ENCODE data around the gene UQCR11. TPM values are rescaled to one million over a fixed set of nuclear protein-coding genes. Genes with fewer than 3 reads are reported as not detected.
A peak's percentile ranks its signal among the peaks of the same experiment; 100 is the strongest.

The UQCR11 gene
- total RNA-seq, 1 experiment from 2014 or later: 155 TPM

- no peak for DNase-seq (ENCODE audit: low spot score)
These were observed 35.3 kb downstream of the UQCR11 start for GRCh38 chr19:1569997-1570396.

- DNase-seq (ENCODE audit: low spot score): peak; percentile 51
These were observed 36.8 kb downstream of the UQCR11 start, which contains the start of gene MEX3D for GRCh38 chr19:1568320-1569019. Gene MEX3D, minus strand, starts transcription at chr19:1568325. Its CDS starts 267 bp downstream, at chr19:1568058.

DNA sequence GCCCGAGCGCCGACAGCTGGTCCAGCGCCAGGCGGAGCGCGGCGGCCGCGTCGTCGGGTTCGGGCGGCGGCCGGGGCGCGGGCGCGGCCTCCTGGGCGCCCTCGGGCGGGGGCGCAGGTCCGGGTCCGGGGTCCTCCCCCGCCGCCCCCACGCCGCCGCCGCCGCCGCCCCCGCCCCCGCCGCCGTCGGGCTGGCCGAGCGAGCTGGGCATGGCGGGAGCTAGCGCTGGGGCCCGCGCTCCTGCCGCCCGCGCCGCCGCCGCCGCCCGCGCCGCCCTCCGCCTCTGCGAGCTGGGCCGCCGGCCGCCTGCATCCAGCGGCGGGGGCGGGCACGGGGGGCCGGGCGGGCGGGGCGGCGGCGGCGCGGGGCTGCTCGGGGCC lies 37.4 kb downstream of the UQCR11 start:
- no peak for DNase-seq (ENCODE audit: low spot score)

DNA sequence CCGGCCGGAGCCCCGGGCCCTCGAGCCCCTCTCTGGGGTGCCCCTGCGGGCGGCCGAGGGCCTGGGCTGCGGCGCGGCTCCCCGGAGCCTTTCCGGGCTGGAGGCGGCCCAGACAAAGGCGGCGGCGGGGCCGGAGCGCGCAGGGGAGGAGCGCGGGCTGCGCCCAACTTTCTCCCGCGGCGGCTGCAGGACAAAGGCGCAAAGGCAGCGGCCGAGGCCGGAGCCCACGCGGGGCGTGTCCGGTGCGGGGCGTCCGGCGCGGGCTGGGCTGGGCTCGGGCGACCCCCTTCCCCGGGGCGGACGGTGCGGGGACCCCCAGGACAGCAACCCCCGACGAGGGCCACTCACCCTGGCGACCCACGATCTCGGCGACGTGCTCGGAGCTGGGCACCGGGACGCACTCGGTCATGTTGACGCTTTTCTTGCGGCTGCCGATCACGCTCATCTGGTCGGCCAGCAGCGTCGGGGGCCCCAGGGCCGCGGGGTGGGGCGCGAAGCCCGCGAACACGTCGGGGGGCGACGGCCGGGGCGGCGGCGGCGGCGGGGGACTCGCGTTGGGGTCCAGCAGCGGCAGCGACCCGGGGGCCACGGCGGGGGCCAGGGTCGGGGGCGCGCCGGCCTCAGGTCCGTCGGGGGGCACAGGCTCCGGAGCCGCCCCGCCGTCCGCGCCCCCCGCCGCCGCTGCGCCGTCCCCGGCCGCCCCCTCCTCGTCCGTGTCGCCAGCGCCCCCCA lies 38.0 kb downstream of the UQCR11 start:
- peak; percentile 15 for DNase-seq (ENCODE audit: low spot score)

DNA sequence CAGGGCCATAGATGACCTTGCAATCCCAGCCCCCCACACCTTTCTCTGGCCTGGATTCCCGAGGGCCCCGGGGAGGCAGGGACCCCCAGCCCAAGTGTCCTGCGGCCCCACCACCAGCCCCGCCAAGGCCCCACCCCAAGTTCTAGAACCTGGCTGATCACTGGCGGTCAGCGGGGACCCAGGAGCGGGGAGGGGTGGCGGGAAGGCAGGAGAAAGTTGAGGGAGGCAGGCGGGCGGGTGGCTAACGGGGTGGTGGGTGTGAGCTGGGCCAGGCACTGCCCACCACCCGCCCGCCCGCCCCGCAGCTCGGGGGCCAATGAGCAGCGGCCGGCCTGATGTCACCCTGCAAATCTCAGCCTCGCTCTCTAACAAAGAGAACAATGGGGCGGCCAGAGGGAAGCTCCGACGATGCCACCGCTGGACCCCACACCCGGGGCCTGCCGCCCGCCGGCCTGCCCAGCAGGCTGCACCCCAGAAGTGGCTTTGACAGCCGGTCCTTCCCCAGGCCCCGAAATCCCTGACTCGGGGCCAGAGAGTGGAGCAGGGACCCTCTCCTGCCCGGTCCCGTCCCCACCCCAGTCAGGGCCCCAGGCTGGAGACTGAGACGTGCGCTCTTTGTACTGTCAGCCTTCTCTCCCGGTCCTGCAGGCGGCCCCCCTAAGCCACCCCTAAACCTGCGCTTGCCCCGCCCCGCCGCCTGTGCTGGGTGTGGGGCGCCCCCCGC lies 38.7 kb downstream of the UQCR11 start:
- peak; percentile 54 for DNase-seq (ENCODE audit: low spot score)

GRCh38 chr19:1563251-1563650 lies 42.0 kb downstream of the UQCR11 start:
- no peak for DNase-seq (ENCODE audit: low spot score)

DNA sequence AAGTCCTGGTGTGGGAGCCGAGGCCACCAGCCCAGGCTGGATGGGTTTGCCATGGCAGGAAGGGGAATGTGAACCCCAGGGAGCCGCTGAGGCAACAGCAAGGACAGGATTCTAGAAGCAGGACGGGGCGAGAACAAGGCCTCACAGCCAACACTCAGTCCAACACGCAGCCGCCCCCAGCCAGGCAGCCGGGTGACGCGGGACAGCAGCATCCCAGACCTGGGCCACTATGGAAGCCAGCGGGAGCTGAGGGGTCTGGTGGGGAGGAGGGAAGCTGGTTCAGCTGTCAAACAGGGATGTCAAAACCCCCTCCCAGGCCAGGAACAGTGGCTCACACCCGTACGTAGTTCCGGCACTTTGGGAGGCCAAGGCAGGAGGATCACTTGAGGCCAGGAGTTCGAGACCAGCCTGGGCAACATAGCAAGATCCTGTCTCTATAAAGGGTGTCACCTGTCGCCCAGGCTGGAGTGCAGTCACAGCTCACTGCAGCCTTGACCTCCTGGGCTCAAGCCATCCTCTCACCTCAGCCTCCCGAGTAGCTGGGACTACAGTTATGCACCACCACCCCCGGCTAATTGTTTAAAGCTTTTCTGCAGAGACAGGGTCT lies 43.9 kb downstream of the UQCR11 start:
- DNase-seq (ENCODE audit: low spot score): no peak

DNA sequence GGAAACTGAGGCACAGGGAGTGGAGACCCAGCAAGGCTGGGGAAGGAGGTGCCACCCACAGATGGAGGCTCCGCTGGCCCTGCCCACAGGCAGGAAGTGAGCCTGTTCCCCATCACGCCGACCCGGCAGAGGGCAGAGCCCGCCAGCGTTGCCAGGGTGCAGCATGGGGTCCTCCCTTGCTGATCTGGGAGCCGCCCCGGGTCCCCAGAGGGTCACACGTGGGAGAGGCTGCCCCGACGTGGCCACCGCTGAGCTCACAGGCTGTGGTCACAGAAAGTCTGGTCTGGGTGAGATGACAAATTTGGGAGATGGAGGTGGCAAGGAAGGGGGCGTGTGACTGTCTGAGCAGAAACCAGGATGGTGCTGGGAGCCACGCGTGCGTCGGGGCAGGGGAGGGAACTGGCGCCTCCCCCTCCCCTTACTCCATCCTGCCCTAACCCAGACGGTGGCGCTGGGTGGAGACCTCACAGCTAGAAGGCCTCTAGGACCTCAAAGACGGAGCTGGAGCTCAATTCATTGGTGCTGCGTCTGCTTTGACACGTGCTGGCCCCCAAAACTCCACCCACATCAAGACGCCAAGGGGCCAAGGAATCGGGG lies 44.9 kb downstream of the UQCR11 start:
- no peak for DNase-seq (ENCODE audit: low spot score)

DNA sequence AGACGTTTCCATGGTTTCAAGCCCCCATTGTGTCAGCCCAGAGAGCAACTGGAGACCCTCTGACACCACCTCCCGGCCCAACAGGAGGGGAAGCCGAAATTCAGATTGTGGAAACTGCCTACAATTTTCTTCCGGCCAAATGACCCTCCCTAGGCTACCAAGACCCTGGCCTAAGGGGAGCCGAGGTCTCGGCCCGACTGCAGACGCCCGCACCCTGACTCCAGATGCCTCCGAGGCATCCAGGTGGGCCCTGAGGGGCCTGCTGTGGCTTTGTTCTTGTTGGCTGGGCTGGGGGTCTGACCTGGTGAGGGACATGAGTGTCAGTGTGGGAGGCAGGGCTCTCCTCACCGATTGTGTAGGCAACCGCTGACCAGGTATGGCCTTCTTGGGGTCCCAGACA lies 46.7 kb downstream of the UQCR11 start:
- no peak for DNase-seq (ENCODE audit: low spot score)

DNA sequence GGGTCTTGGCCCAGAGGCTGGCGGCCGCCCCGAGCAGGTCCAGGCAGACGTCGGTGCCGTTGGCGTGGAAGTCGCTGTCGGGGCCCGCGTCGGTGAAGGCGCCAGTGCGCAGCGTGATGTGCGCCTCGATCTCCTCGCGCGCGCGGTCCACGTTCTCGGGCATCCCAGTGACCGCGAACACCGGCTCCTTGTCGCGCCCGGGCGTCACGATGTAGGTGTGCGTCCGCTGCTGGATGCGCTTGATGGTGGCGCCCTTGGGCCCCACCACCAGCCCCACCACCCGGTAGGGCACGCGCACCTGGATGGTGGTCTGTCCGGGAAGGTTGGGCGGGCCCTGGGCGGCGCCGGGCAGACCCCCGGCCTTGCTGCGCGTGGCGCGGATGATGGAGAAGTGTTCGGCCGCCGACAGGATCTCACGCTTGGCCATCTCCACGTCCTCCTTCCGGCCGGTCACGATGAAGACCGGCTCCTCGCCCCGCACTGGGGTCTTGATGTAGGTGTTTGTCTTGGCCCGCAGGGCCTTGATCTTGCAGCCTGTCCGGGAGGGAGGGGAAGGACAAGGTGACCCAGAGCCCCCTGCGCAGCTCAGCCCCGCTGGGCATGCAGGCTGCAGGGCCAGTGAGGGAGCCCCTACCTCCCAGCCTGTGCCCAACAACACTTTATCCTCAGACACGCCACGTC lies 48.7 kb downstream of the UQCR11 start:
- DNase-seq (ENCODE audit: low spot score): no peak

GRCh38 chr19:1555487-1556389 lies 49.5 kb downstream of the UQCR11 start:
- DNase-seq (ENCODE audit: low spot score): no peak

DNA sequence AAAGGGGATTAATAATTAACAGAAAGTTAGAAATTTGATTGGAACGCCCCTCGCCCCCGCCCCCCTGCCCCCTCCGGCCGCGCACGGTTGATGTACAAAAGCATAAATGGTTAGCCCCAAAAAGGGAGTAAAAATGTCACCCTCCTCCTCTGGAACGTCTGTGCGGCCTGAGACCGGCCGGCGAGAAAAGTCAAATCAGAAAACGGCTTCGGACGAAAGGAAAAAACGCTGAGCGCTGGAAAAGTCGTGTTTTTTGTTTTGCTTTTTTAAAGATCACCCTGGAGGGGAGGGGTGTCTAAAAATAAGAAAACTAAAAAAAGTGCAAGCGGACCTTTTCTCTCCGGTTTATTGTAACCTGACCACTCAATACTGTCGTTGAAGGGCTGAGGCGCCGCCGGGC lies 50.3 kb downstream of the UQCR11 start:
- no peak for DNase-seq (ENCODE audit: low spot score)

- no peak for DNase-seq (ENCODE audit: low spot score)
These were observed 51.8 kb downstream of the UQCR11 start for GRCh38 chr19:1553415-1553814.

DNA sequence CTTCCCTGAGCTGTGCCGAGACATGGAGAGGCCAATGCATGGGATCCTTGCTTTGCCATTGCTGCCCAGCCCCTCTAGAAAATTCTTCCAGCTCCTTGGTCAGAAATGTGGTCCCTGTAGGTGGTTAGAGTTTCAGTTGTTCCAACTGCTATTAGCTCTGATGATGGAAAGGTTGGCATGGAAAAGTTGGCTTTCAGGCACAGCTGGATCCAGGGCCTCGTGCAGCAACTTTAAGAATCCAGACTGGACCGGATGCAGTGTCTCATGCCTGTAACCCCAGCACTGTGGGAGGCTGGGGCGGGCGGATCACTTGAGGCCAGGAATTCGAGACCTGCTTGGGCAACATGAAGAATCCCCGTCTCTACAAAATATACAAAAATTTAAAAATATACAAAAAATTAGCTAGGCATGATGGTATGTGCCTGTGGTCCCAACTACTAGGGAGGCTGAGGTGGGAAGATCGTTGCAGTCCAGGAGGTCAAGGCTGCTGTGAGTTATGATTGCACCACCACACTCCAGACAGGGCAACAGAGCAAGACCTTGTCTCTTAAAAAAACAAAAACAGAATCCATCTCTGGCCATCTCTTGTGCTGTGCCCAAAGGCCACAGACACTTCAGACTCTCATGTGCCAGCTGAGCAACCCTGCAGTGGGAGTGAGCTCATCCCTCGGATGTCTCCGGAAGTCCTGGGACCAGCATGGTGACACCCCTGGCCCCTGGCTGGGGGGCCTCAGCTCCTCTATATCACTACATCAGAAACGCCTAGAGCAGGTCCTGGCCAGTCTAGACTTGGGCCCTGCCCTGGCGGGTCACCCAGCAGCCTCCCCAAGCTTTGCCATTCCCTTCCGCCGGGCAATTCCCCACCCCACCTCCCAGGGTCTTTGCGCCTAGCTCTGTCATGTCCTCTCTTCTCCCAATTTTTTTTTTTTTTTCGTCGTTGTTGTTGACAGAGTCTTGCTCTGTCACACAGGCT lies 53.9 kb downstream of the UQCR11 start:
- DNase-seq (ENCODE audit: low spot score): no peak

- no peak for DNase-seq (ENCODE audit: low spot score)
These were observed 55.8 kb downstream of the UQCR11 start for GRCh38 chr19:1549332-1549945.
